Erythroblast (primary cell): ENCODE data around the gene DLG2.

Source experiments
- DNase-seq, 2 experiments: peaks; one replicate each; lab custom pipeline; 2025; lab: John Stamatoyannopoulos, UW
- GATA1 ChIP-seq: IDR thresholded peaks from 2 replicates; pipeline ENCODE4 v1.6.1; 2011; ENCODE audit warnings: low read depth, mild to moderate bottlenecking, control low read depth, low read length, moderate library complexity
- POLR2A ChIP-seq: IDR thresholded peaks from 2 replicates; pipeline ENCODE4 v1.6.1; 2011; ENCODE audit warnings: mild to moderate bottlenecking, low read length

The DLG2 gene

GRCh38 chr11:84563356-84563755 lies 1063.8 kb downstream of the DLG2 start:
- no peak for TF ChIP-seq GATA1
- TF ChIP-seq POLR2A: no peak
- DNase-seq: no peak

GRCh38 chr11:84560206-84560605 lies 1066.9 kb downstream of the DLG2 start:
- TF ChIP-seq POLR2A (no peak), GATA1 (no peak)

GRCh38 chr11:84558085-84558905 lies 1068.8 kb downstream of the DLG2 start:
- peak; percentile 30 to 51 for DNase-seq

More at GRCh38 chr11:84560206-84560605, 1066.9 kb downstream of the DLG2 start:
- DNase-seq: no peak

GRCh38 chr11:84552791-84553190 lies 1074.4 kb downstream of the DLG2 start:
- no peak for TF ChIP-seq GATA1
- TF ChIP-seq POLR2A: no peak
- DNase-seq: no peak

More at GRCh38 chr11:84558085-84558905, 1068.8 kb downstream of the DLG2 start:
- TF ChIP-seq POLR2A (no peak), GATA1 (no peak)

- TF ChIP-seq POLR2A (no peak), GATA1 (no peak)
- DNase-seq: no peak
Observed at GRCh38 chr11:84549217-84549616, 1077.9 kb downstream of the DLG2 start.

- TF ChIP-seq GATA1: no peak
- no peak for TF ChIP-seq POLR2A
- no peak for DNase-seq
Observed at GRCh38 chr11:84544566-84544965, 1082.6 kb downstream of the DLG2 start.

GRCh38 chr11:84543367-84544159 lies 1083.6 kb downstream of the DLG2 start:
- TF ChIP-seq POLR2A: no peak
- no peak for TF ChIP-seq GATA1
- DNase-seq: no peak

- no peak for DNase-seq
- TF ChIP-seq POLR2A (no peak), GATA1 (no peak)
Observed at GRCh38 chr11:84541731-84542340, 1085.3 kb downstream of the DLG2 start.

- TF ChIP-seq POLR2A (no peak), GATA1 (no peak)
Observed at GRCh38 chr11:84536456-84536855, 1090.7 kb downstream of the DLG2 start.

GRCh38 chr11:84532364-84532763 lies 1094.8 kb downstream of the DLG2 start:
- TF ChIP-seq POLR2A: no peak
- TF ChIP-seq GATA1: no peak

More at GRCh38 chr11:84536456-84536855, 1090.7 kb downstream of the DLG2 start:
- DNase-seq: no peak

GRCh38 chr11:84526250-84526649 lies 1100.9 kb downstream of the DLG2 start:
- no peak for DNase-seq
- TF ChIP-seq GATA1 (no peak), POLR2A (no peak)

More at GRCh38 chr11:84532364-84532763, 1094.8 kb downstream of the DLG2 start:
- no peak for DNase-seq

- TF ChIP-seq POLR2A (no peak), GATA1 (no peak)
- no peak for DNase-seq
Observed at GRCh38 chr11:84524422-84525051, 1102.6 kb downstream of the DLG2 start.

- TF ChIP-seq POLR2A (no peak), GATA1 (no peak)
- no peak for DNase-seq
Observed at GRCh38 chr11:84522331-84522730, 1104.8 kb downstream of the DLG2 start.

- no peak for TF ChIP-seq GATA1
- TF ChIP-seq POLR2A: no peak
- no peak for DNase-seq
Observed at GRCh38 chr11:84518631-84519183, 1108.4 kb downstream of the DLG2 start.

- TF ChIP-seq GATA1 (no peak), POLR2A (no peak)
- DNase-seq: no peak
Observed at GRCh38 chr11:84514436-84514835, 1112.7 kb downstream of the DLG2 start.
